HCT116 (cell line): ENCODE measurements around the gene PATZ1. TPM values are rescaled to one million over a fixed set of nuclear protein-coding genes. Genes with fewer than 3 reads are reported as not detected.

Experiments
- total RNA-seq: library from RNA; stranded (reverse); gene quantifications from one replicate; pipeline ENCODE4 v1.2.1, GENCODE V29; 2021; ENCODE audit not compliant: unreplicated experiment

PATZ1 gene
- total RNA-seq, 1 experiment from 2014 or later, result 30.6 TPM

Other genes starting within 250 kb of the PATZ1 start
- gene SELENOM, start 238.8 kb downstream of the PATZ1 start, total RNA-seq, result 65.6 TPM
- 8.9 TPM for gene INPP5J, start 223.4 kb downstream of the PATZ1 start, total RNA-seq
- gene PLA2G3, start 205.8 kb downstream of the PATZ1 start, total RNA-seq, result not detected
- gene RNF185, start 186.2 kb downstream of the PATZ1 start, total RNA-seq, result 17.1 TPM
- 21.9 TPM for gene LIMK2, start 134.0 kb downstream of the PATZ1 start, total RNA-seq
- 1.6 TPM for gene PIK3IP1, start 53.9 kb downstream of the PATZ1 start, total RNA-seq
- 68.2 TPM for gene DRG1, start 53.3 kb upstream of the PATZ1 start, total RNA-seq
- gene EIF4ENIF1, start 143.5 kb upstream of the PATZ1 start, total RNA-seq, result 24.2 TPM
- gene SFI1, start 150.2 kb upstream of the PATZ1 start, total RNA-seq, result 53.1 TPM